ENCODE data around the gene COG8. TPM values are rescaled to one million over a fixed set of nuclear protein-coding genes. Genes with fewer than 3 reads are reported as not detected.

COG8 gene
- total RNA-seq, 1 donor from 2014 or later, result 30.5 TPM

- no peak for DNase-seq (ENCODE audit: low read depth, low spot score)
Observed at GRCh38 chr16:69286941-69287713, 52.2 kb downstream of the COG8 start.

GRCh38 chr16:69285240-69285639 is 54.1 kb downstream of the COG8 start:
- DNase-seq (ENCODE audit: low read depth, low spot score), result no peak

GRCh38 chr16:69283851-69284250 is 55.5 kb downstream of the COG8 start:
- no peak for DNase-seq (ENCODE audit: low read depth, low spot score)

- no peak for DNase-seq (ENCODE audit: low read depth, low spot score)
Observed at GRCh38 chr16:69277413-69277812, 62.0 kb downstream of the COG8 start.

Other genes with a start within 250 kb of the COG8 start
- gene HAS3, start 233.9 kb downstream of the COG8 start, total RNA-seq, result 1.1 and 4.1 TPM in 2 replicates
- 66.1 and 83.3 TPM in 2 replicates for gene CHTF8, start 207.0 kb downstream of the COG8 start, total RNA-seq
- gene UTP4, start 206.9 kb downstream of the COG8 start, total RNA-seq, result 19.6 and 24.2 TPM in 2 replicates
- gene SNTB2, start 152.4 kb downstream of the COG8 start, total RNA-seq, result 106 and 139 TPM in 2 replicates
- gene VPS4A, start 28.2 kb downstream of the COG8 start, total RNA-seq, result 44.9 and 51.5 TPM in 2 replicates
- gene PDF, start 9.0 kb downstream of the COG8 start, total RNA-seq, result 16.0 and 22.1 TPM in 2 replicates
- gene NIP7, start 208 bp upstream of the COG8 start, total RNA-seq, result 39.8 and 40.7 TPM in 2 replicates
- gene TMED6, start 12.2 kb upstream of the COG8 start, total RNA-seq, result 0.13 and 0.21 TPM in 2 replicates
- gene TERF2, start 46.4 kb upstream of the COG8 start, total RNA-seq, result 13.7 and 13.8 TPM in 2 replicates
- 102 and 165 TPM in 2 replicates for gene CYB5B, start 85.1 kb upstream of the COG8 start, total RNA-seq
- gene NFAT5, start 226.4 kb upstream of the COG8 start, total RNA-seq, result 13.2 and 20.2 TPM in 2 replicates